Erythroblast (primary cell): Measurements from ENCODE around the gene GAB1.
A peak's percentile ranks its signal among the peaks of the same experiment; 100 is the strongest.

Experiments used
- DNase-seq, 2 experiments: peaks; one replicate each; lab custom pipeline; 2025; lab: John Stamatoyannopoulos, UW
- GATA1 ChIP-seq: IDR thresholded peaks from 2 replicates; pipeline ENCODE4 v1.6.1; 2011; ENCODE audit warnings: low read depth, mild to moderate bottlenecking, control low read depth, low read length, moderate library complexity
- POLR2A ChIP-seq: IDR thresholded peaks from 2 replicates; pipeline ENCODE4 v1.6.1; 2011; ENCODE audit warnings: mild to moderate bottlenecking, low read length

Gene GAB1

GRCh38 chr4:143512978-143513313, 176.3 kb downstream of the GAB1 start:
- peak in 1 of 2 experiments; percentile 93 for DNase-seq
- TF ChIP-seq POLR2A: no peak
- no peak for TF ChIP-seq GATA1

DNA sequence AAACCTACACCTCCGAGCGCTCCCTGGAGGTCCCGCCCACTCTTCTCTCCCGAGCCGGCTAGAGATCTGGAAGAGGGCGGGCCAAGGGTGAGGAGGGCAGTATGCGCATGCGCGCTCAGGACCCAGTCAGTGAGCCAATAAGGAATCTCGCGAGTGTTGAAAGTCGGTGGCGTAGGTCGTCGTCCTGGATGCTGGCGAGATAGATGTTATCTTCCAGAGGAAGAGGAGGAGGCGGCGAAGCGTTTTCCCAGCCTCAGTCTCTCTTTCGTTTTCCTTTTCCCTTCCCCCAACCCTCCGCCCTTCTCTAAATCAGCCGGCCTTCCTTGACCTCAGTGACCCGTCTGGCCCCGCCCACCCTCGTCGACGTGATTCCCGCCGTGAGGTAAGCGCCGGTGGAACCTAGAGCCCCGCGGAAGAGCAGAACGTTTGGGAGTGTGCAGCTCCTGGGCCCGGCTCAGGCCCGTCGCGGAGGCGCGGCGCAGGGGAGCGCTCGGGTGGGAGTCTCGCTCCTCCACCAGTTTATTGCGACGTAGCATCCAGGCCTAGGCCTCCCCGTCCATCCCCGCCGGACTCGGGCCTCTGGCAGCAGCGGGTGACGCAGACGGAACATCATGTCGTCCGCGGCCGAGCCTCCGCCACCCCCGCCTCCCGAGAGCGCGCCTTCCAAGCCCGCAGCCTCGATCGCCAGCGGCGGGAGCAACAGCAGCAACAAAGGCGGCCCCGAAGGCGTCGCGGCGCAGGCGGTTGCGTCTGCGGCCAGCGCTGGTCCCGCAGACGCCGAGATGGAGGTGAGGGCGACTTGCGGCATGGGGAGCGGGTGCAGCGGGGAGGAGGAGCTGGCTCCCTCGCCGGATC, 176.9 kb downstream of the GAB1 start, which contains the start of gene SMARCA5:
Gene SMARCA5 (plus strand): TSS at position 389 of the 855 bp plus-strand sequence. CDS start 223 bp downstream, at position 612.
- DNase-seq: peak; percentile 99
- no peak for TF ChIP-seq GATA1
- TF ChIP-seq POLR2A: peak; percentile 91

DNA sequence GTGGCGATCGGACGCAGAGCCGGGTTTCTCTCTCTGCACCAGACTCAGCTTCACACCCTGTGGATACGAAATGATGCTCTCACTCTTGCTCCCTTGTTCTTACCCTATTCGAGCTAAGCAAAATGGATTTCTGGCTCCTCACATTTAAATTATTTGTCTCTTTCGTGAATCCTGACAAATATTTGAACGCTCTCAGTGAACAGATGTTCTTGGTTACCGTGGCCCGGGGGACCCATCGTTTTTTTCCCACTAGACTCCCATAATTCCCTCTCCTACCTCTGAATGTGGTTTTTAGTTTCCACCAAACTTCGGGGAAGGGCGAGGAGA, 177.5 kb downstream of the GAB1 start:
- no peak for DNase-seq

DNA sequence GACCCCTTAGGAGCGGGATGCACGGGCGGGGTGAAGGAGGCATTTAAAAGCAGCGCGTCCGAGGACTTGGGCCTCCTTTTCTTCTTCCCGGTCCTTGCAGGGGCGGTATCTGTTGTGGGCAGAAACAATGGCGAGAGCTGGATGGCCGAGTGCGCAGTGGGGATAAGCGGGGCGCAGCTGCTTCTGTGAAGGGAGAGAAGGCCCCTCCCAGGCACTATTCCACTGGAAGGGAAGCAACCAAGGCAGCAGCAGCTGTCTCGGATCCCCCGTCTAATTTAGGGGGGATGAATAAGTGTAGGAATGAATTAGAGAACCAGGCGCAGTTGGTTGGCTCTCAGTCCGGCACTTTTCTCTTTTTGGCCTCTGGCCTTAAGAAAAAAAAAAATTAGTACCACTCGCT, 177.8 kb downstream of the GAB1 start:
- peak; percentile 85 to 90 for DNase-seq
- TF ChIP-seq POLR2A: no peak
- no peak for TF ChIP-seq GATA1

More for the DNA sequence above, 177.5 kb downstream of the GAB1 start:
- TF ChIP-seq GATA1: no peak
- TF ChIP-seq POLR2A: no peak

- TF ChIP-seq GATA1: no peak
- no peak for TF ChIP-seq POLR2A
- no peak for DNase-seq
Observed at GRCh38 chr4:143514901-143515300, 178.2 kb downstream of the GAB1 start.

DNA sequence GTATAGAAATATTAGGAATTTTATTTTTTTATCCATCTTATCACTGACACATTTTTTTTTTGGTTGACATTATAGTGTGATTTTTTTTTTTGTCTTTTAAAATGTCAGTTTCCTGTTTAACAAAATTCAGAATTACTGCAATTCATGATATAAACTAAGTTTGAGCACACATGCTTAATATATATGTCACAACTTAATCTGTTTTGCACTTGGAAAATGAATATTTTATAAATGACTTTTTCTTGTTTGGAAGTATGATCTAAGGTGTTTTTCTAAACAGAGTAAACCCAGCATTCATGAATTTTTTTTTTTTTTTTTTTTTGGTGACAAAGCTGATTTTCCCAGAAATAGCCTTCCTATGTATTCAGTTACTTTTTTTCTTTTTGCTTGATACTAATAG, 179.2 kb downstream of the GAB1 start:
- no peak for DNase-seq
- TF ChIP-seq GATA1 (no peak), POLR2A (no peak)

DNA sequence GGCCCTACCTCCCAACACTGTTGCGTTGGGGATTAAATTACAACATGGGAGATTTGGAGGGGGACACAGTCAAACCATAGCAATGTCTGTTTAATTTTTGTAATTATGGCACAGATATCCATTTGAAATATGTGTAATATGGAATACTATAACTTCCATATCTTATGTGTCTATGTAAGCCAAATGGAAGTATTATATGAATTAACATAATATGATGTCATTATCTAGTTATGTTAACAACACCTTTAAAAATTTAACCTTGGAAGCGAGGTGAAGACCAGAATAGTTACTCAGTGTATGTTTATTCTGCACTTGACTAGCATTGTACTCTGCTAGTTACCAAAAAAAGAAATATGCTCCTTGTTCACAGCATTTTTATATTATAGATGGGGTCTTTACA, 181.1 kb downstream of the GAB1 start:
- no peak for DNase-seq
- TF ChIP-seq POLR2A (no peak), GATA1 (no peak)
